HepG2 (cell line): ENCODE data around the gene SCYL1. TPM values are rescaled to one million over a fixed set of nuclear protein-coding genes. Genes with fewer than 3 reads are reported as not detected.

Source experiments
- CHD4 ChIP-seq: fragments of 200-600 bp; sonication (generic); IDR thresholded peaks from 2 replicates; pipeline ENCODE4 v1.7.0; 2017; ENCODE audit warnings: mild to moderate bottlenecking, low read length, borderline replicate concordance
- ELF3 ChIP-seq: IDR thresholded peaks from 2 replicates; pipeline ENCODE4 v1.6.1; 2016; ENCODE audit warnings: missing genetic modification reagents, missing compliant biosample characterization
- GPBP1L1 ChIP-seq: sonication (generic); formaldehyde crosslinking; IDR thresholded peaks from 2 replicates; pipeline ENCODE4 v1.5.0; 2020; ENCODE audit warnings: mild to moderate bottlenecking, missing genetic modification reagents
- HMGXB4 ChIP-seq, 2 experiments: sonication (generic) in 1 of 2; formaldehyde crosslinking in 1 of 2; IDR thresholded peaks; 2 replicates each; pipeline versions ENCODE4 v1.4.0 to v1.6.1; 2018 to 2020; ENCODE audit warnings: missing genetic modification reagents in 2 of 2, borderline replicate concordance in 1 of 2, low read depth in 1 of 2, mild to moderate bottlenecking in 1 of 2, missing biosample characterization in 1 of 2
- KMT2A ChIP-seq: sonication (generic); formaldehyde crosslinking; IDR thresholded peaks from 2 replicates; pipeline ENCODE4 v1.4.0; 2020; ENCODE audit warnings: missing genetic modification reagents
- MTA1 ChIP-seq: sonication (generic); formaldehyde crosslinking; IDR thresholded peaks from 2 replicates; pipeline ENCODE4 v1.4.0; 2020; ENCODE audit warnings: missing genetic modification reagents, mild to moderate bottlenecking, borderline replicate concordance
- NFIB ChIP-seq: sonication (generic); formaldehyde crosslinking; IDR thresholded peaks from 2 replicates; pipeline ENCODE4 v1.9.0; 2021; ENCODE audit warnings: missing genetic modification reagents, mild to moderate bottlenecking, borderline replicate concordance
- TRIM22 ChIP-seq: fragments of 450-650 bp; IDR thresholded peaks from 2 replicates; pipeline ENCODE4 v1.6.1; 2017
- ZBTB25 ChIP-seq: IDR thresholded peaks from 2 replicates; pipeline ENCODE4 v1.6.1; 2018; ENCODE audit warnings: missing genetic modification reagents
- ZNF142 ChIP-seq: sonication (generic); formaldehyde crosslinking; IDR thresholded peaks from 2 replicates; pipeline ENCODE4 v1.4.0; 2020; ENCODE audit warnings: missing genetic modification reagents
- ZNF224 ChIP-seq: sonication (generic); formaldehyde crosslinking; IDR thresholded peaks from 2 replicates; pipeline ENCODE4 v1.5.0; 2020; ENCODE audit warnings: mild to moderate bottlenecking, missing genetic modification reagents
- ZNF44 ChIP-seq: sonication (generic); formaldehyde crosslinking; IDR thresholded peaks from 2 replicates; pipeline ENCODE4 v1.5.1; 2020; ENCODE audit warnings: mild to moderate bottlenecking, missing genetic modification reagents
- ZNF549 ChIP-seq: sonication (generic); formaldehyde crosslinking; IDR thresholded peaks from 2 replicates; pipeline ENCODE4 v1.5.0; 2020; ENCODE audit warnings: missing genetic modification reagents
- ZNF639 ChIP-seq: conservative IDR thresholded peaks from 2 replicates; pipeline ENCODE4 v1.6.1; 2018; ENCODE audit warnings: missing genetic modification reagents
- polyA plus RNA-seq, 8 experiments: library from polyadenylated mRNA; depleted of rRNA in 3 of 8; stranded (reverse) in 7 of 8; unstranded in 1 of 8; fragments of >200 nt; fragmentation: Illumina TruSeq in 4 of 8; extraction: Trizol in 4 of 8; gene quantifications; 2 replicates each; pipeline versions ENCODE4 v1.2.1 to v1.2.3, GENCODE V29; 2011 to 2016; ENCODE audit warnings: low read depth in 4 of 8, missing spikeins in 1 of 8, mixed read lengths in 1 of 8; ENCODE audit not compliant: insufficient read depth in 1 of 8
- total RNA-seq, 5 experiments: library from RNA; depleted of rRNA; stranded (reverse); fragments of >200 nt; fragmentation: Illumina TruSeq; extraction: Trizol; gene quantifications; 2 replicates each; pipeline ENCODE4 v1.2.3, GENCODE V29; 2016; ENCODE audit warnings: low read depth in 1 of 5

Gene SCYL1
- total and polyA plus RNA-seq, 2 of the 13 experiments (the other 11 are each of a cell fraction or from before 2014, with no cell fraction given): 65.9 to 103 TPM

- TF ChIP-seq TRIM22 (no peak), HMGXB4 (CRISPR knock-in tag; IDR thresholded peaks at IDR 0.05; ENCODE audit: borderline replicate concordance in 1 of 2, low read depth in 1 of 2) (peak; percentile 91 to 92; a peak in 3 of 4 replicates), GPBP1L1 (no peak), ZNF639 (peak; percentile 100), CHD4 (no peak), MTA1 (peak; percentile 89; the same call in 1 of the 2 replicates), ZNF44 (CRISPR knock-in tag) (peak; percentile 64; the same call in 1 of the 2 replicates), ZNF142 (CRISPR knock-in tag) (0 out of 2 replicates have a peak, but pooled peaks have one; percentile 3), ZBTB25 (peak; percentile 100), ELF3 (CRISPR knock-in tag) (no peak; the same call in 1 of the 2 replicates), ZNF549 (CRISPR knock-in tag) (no peak), ZNF224 (CRISPR knock-in tag) (0 out of 2 replicates have a peak, but pooled peaks have one; percentile 70), KMT2A (CRISPR knock-in tag) (peak; percentile 84), NFIB (CRISPR knock-in tag) (no peak)
These were observed 45.4 kb downstream of the SCYL1 start, which contains the start of gene ZNRD2 (continued) for GRCh38 chr11:65569973-65570918.
